Measurements from ENCODE around the gene TAF13. TPM values are rescaled to one million over a fixed set of nuclear protein-coding genes. Genes with fewer than 3 reads are reported as not detected.

The TAF13 gene
- total RNA-seq (2014; rRNA removed; shearing (Covaris generic)): 47.7 and 72.5 TPM in 2 replicates
- 6.8 and 16.7 TPM in 2 replicates for polyA plus RNA-seq (2014; cell fraction: nucleus; rRNA removed)

GRCh38 chr1:109075531-109076490 is at the start of gene TAF13:
TSS of gene TAF13 (minus strand) at chr1:109076003. CDS start at chr1:109075947, 56 bp downstream.
- DNase-seq (ENCODE audit: extremely low read depth, low read depth): peak; percentile 93

GRCh38 chr1:109120356-109120755 is 44.6 kb upstream of the TAF13 start:
- no peak for DNase-seq (ENCODE audit: extremely low read depth, low read depth)

GRCh38 chr1:109118089-109118488 is 42.3 kb upstream of the TAF13 start:
- no peak for DNase-seq (ENCODE audit: extremely low read depth, low read depth)

DNA sequence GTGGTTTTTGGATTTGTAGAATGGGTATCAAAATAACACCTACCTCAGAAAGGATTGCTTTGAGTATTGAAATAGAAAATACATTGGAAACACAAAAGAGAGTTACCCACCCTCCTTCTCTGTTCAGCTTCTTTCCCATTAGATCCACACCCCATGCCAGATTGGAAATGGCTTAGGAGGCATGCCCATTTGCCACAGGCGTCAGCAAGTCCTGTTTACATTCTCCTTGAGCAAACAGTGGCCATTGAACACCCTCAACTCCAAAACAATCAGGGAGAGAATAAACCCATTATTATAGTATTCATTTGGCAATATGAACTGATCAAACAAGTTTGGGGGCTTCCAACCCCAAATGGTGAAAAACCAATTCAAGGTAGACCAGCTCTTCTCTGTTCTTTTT is 40.5 kb upstream of the TAF13 start:
- DNase-seq (ENCODE audit: extremely low read depth, low read depth): no peak

- no peak for DNase-seq (ENCODE audit: extremely low read depth, low read depth)
Observed at GRCh38 chr1:109115685-109116084, 39.9 kb upstream of the TAF13 start.

GRCh38 chr1:109114342-109114674 is 38.5 kb upstream of the TAF13 start:
- DNase-seq (ENCODE audit: extremely low read depth, low read depth): no peak

GRCh38 chr1:109113590-109114341 is 38.0 kb upstream of the TAF13 start, which contains the start of gene ELAPOR1:
TSS of gene ELAPOR1 (plus strand) at chr1:109114115. CDS start at chr1:109114184, 69 bp downstream.
- no peak for DNase-seq (ENCODE audit: extremely low read depth, low read depth)

DNA sequence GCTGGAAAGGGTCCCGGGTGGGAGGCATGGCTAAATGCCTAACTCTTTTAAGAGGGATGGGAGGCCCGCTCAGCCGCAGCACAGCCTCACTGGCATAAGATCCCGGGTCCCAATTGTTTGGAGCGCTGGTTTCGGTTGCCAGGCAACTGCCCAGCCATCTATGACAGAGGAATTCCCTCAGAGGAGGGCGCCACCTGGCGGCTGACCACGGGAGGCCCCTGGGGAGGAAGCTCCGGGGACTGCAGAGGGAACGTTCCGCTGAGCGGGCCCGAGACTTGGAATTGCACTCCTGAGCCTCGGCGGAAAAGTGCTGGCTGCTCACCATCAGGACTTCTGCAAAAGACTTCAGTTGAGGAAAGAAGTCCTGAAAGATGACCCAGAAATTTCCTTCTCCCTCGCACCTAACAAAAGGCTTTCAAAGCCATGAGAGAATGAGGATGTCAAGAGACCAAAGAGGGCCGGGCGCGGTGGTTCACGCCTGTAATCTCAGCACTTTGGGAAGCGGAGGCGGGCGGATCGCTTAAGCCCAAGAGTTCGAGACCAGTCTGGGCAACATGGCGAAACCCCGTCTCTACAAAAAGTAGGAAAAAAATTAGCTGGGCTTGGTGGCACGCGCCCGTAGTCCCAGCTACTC is 37.0 kb upstream of the TAF13 start:
- peak; percentile 76 for DNase-seq (ENCODE audit: extremely low read depth, low read depth)

DNA sequence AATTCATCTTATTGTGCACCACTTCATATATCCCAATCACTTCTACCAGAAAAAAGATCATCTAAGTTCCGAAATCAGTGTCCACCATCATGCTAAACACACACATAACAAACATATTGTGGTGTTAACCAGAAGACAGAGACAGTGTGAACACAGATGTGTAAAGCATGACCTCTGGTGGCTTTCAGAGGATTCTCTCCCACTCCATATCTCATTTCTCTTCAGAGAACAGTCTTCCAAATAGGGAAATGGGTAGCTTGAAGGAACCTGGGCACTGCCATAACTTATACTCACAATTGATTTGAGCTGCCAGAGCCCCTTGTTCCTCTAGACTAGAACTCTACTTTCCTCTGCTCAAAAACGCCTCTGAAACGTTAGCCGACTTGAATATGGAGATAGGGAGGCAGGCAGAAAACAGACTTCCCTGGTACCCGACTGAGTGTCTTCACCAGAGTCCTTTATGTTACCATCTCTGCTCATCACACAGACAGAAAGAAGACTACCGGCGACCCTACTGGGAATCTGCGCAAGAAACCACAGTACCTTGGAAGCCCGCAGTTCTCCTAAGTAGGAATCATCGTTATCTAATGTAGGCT is 36.4 kb upstream of the TAF13 start:
- no peak for DNase-seq (ENCODE audit: extremely low read depth, low read depth)

DNA sequence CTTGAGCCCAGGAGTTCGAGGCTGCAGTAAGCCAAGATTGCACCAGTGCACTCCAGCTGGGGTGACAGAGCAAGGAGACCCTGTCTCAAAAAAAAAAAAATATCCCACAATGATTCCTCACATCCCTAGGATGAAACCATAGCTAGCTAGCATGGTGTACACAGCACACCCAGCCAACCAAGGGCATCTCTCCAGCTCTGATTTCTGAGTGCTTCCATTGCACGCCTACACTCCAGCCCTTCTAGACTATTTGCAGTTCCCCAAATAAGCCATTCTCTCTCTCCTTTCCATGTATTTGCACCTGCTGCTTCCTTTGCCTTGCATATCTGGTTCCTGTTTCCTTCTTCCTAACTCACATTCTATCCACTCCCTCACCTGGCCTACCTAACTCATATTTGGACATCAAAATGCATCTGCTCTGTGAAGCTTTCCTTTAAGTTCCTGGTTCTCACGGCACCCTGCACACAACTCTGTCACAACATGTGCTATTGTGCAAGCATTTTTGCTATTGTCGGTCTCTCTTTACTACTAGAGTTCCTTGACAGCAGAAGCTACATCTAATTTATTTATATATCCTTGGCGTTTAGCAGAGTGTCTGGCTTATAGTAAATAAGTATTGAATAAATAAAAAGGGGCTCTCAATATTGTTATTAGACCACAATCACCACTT is 35.7 kb upstream of the TAF13 start:
- no peak for DNase-seq (ENCODE audit: extremely low read depth, low read depth)

DNA sequence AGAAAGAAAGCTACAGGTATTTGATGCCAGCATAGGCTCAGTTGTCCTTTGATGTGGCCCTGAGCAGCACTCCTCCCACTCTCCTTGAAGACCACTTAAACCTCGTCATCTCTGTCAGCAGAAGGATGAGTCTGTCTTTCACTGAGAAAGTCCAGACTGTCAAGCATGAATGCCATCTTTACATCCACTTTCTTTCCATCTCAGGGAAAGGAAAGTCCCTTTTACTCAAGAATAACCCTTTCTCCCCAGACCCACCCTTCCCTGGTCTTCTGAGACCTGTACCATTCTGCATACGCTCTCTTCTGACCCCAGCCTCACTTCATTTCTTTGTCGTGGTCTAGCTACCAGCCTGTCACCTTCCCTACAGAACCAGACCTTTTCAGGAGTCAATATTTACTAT is 34.1 kb upstream of the TAF13 start:
- no peak for DNase-seq (ENCODE audit: extremely low read depth, low read depth)

- no peak for DNase-seq (ENCODE audit: extremely low read depth, low read depth)
Observed at GRCh38 chr1:109107785-109108184, 32.0 kb upstream of the TAF13 start.

DNA sequence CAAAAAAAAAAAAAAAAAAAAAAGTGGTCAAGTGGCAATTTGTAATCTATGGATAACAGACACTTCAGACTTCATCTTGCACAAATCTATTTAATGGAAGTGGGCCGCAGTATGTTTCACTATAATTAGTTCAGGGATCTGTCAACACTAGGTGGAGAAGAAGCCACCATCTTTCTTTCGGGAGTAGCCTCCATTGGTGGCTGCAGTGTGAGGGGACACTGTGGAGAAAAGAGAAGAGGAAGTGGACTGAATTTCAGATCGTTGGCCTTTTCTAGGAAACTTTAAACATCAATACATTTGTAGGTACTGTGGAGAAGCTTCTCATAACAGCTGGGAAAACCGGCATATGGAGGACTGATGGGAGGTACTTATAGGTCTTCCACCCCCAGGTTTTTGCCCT is 30.1 kb upstream of the TAF13 start:
- no peak for DNase-seq (ENCODE audit: extremely low read depth, low read depth)

GRCh38 chr1:109104364-109105151 is 28.8 kb upstream of the TAF13 start:
- no peak for DNase-seq (ENCODE audit: extremely low read depth, low read depth)

GRCh38 chr1:109099938-109100773 is 24.4 kb upstream of the TAF13 start:
- DNase-seq (ENCODE audit: extremely low read depth, low read depth): peak; percentile 94

GRCh38 chr1:109096120-109096519 is 20.3 kb upstream of the TAF13 start:
- no peak for DNase-seq (ENCODE audit: extremely low read depth, low read depth)

- no peak for DNase-seq (ENCODE audit: extremely low read depth, low read depth)
Observed at GRCh38 chr1:109095631-109096030, 19.8 kb upstream of the TAF13 start.

GRCh38 chr1:109094871-109095270 is 19.1 kb upstream of the TAF13 start:
- DNase-seq (ENCODE audit: extremely low read depth, low read depth): no peak
